AG04450 (cell line): ENCODE data around the gene FADS2. TPM values are rescaled to one million over a fixed set of nuclear protein-coding genes. Genes with fewer than 3 reads are reported as not detected.

ENCODE experiments used
- CTCF ChIA-PET: fragments of 300-600, 350-600 bp; formaldehyde crosslinking; extraction: SDS; loops from one replicate; lab custom pipeline; 2022; ENCODE audit warnings: antibody characterized with exemption, inconsistent platforms; lab: Charles Lee
- POLR2A ChIA-PET: fragments of 350-600 bp; formaldehyde crosslinking; extraction: SDS; loops from one replicate; lab custom pipeline; 2021; ENCODE audit warnings: antibody characterized with exemption, inconsistent platforms; lab: Yijun Ruan, JAX
- DNase-seq: peaks from one replicate; pipeline ENCODE4 v3.0.0-alpha.2; 2011; ENCODE audit warnings: low read depth, low spot score
- H3K27ac ChIP-seq: one replicate; pipeline ENCODE4 v1.5.1; 2012; ENCODE audit warnings: low read depth, low read length, control low read depth
- H3K27me3 ChIP-seq: one replicate; pipeline ENCODE4 v1.6.0; 2012; ENCODE audit warnings: low read length; ENCODE audit not compliant: control insufficient read depth, insufficient read depth
- H3K4me3 ChIP-seq: 2 replicates; pipeline ENCODE4 v1.5.1; 2011; ENCODE audit warnings: mild to moderate bottlenecking, low read depth, low read length, control low read depth
- H3K9me3 ChIP-seq: 2 replicates; pipeline ENCODE4 v1.5.1; 2012; ENCODE audit warnings: low read length; ENCODE audit not compliant: control insufficient read depth, insufficient read depth
- polyA plus RNA-seq: library from polyadenylated mRNA; depleted of rRNA; stranded (reverse); fragments of >200 nt; gene quantifications from 2 replicates; pipeline ENCODE4 v1.2.3, GENCODE V29; 2011
- TF ChIP-seq, protein P1 (sequence below): IDR thresholded peaks from 2 replicates; pipeline ENCODE4 v1.5.1; 2011; ENCODE audit warnings: low read depth, low read length, control low read depth, inconsistent platforms

The FADS2 gene
- polyA plus RNA-seq, 1 experiment = 183 TPM

DNA sequence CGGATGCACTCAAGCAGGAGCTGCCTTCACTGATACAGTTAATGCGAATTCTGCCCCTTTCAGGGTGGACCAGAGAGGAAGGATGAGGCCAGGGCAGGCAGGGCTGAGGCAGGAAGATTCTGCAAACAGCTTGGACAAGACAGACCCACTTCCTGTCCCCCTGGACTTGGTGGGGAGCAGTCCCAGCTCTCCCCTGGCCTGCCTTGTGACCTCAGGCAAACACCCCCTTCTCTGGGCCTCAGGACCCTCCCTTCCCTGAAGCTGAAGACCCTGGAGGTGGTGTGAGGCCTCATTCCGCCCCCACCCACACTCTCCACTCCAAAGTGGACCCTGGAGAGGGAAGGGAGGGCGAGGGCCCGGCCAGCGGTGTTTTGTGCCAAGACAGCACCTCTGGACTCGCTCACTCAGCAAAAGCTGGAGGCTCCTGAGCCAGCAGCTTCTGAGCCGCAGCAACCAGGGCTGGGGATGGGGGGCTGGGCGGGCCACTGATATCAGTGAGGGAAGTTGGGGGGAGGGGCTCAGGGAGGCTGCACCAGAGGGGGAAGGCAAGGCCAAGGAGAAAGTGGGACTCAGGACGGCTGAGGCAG is 80.7 kb downstream of the FADS2 start:
- H3K4me3 ChIP-seq = no peak overlapping the region
- DNase-seq = no peak
- TF ChIP-seq, protein P1, sequence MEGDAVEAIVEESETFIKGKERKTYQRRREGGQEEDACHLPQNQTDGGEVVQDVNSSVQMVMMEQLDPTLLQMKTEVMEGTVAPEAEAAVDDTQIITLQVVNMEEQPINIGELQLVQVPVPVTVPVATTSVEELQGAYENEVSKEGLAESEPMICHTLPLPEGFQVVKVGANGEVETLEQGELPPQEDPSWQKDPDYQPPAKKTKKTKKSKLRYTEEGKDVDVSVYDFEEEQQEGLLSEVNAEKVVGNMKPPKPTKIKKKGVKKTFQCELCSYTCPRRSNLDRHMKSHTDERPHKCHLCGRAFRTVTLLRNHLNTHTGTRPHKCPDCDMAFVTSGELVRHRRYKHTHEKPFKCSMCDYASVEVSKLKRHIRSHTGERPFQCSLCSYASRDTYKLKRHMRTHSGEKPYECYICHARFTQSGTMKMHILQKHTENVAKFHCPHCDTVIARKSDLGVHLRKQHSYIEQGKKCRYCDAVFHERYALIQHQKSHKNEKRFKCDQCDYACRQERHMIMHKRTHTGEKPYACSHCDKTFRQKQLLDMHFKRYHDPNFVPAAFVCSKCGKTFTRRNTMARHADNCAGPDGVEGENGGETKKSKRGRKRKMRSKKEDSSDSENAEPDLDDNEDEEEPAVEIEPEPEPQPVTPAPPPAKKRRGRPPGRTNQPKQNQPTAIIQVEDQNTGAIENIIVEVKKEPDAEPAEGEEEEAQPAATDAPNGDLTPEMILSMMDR = no peak
- H3K27ac ChIP-seq = no peak overlapping the region
- ChIA-PET POLR2A (no interaction called here), CTCF (interaction anchor here (0.7 to 4.4 kb wide), 5 partner anchors 10 to 199 kb away, joined by 3 to 61 read pairs (median 4); no protein-coding TSS in a partner anchor)
- no peaks in the 10 kb centered on the region; the same call in 1 of the 2 replicates for H3K9me3 ChIP-seq
- peaks cover 2% of the 10 kb centered on the region for H3K27me3 ChIP-seq

DNA sequence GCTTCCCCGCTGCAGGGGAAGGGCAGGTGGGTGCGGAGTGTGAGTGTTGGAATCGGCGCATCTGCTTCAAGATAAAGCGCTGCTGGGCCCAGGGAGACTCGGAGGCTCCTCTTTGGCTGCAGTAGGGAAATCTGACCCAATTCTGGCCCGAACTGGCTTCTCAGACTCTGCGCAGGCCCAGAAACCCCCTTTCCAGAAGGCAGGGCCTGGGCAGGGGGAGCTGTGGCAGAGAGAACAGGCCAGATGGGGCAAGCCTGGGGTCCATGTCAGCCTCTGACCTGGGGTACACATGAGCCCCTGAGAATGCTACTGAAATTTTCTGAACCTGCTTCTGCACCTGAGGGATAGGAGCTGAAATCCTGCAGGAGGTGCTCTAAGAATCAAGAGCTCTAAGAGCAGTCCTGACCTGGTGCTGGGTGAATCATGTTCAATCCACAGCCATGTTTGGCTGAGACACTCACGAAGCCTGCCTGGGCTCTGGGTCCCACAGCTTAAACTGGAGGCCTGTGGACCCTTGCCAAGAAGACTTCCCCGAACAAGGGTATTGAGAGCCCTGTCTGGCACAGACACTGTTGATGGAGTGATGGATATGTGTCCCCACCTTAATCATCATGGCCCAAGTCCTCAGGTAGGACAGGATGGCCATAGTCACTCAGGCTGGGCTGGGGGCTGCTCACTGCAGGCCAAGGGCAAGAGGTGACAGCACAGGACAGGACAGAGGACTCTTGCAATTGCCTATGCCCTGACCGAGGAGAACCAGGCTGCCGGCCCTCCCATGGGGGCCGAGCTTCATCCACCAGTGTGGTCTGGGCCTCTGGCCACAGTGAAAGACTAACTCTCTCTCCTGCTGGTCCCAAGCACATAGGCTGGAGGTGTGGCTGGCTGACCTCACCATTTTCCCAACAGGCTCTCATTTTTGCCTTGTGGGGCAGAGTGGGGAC is 82.4 kb downstream of the FADS2 start:
- TF ChIP-seq, protein P1 = no peak
- Histone ChIP-seq H3K27me3 (peaks cover 2% of the 10 kb centered on the region), H3K9me3 (no peaks in the 10 kb centered on the region), H3K4me3 (no peak overlapping the region), H3K27ac (no peak overlapping the region)
- ChIA-PET CTCF (interaction anchor here (0.9 to 4.4 kb wide), 3 partner anchors 12 to 171 kb away, joined by 3 to 61 read pairs (median 4); no protein-coding TSS in a partner anchor), POLR2A (no interaction called here)
- no peak for DNase-seq

DNA sequence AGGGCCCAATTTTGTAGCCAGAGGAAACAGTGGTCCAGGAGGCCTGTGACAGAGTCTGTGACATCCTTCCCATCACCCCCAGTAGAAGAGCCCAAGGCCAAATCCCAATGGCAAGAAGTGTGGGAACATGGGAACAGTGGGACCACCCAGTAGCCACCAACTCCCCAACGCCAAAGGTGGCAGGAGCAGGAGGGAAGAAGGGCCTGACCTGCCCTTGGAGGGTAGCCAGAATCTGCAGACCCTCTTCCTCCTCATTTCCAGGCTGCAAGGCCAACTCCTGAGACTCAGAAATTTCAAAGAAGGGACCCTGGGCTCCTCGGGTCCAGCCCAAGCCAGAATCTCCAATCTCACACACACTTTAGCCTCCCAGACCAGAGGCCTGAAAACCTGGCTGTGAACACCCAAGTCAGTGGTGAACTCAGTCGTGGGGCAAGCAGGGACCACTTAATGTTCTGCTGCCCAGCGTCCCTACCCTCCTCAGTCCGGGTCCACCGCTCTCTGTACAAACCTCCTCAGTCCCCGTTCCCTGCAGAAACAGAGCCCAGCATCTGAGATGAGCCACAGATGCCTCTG is 83.1 kb downstream of the FADS2 start:
- H3K27me3 ChIP-seq = peaks cover 3% of the 10 kb centered on the region
- ChIA-PET CTCF (interaction anchor here (1.4 to 4.4 kb wide), 2 partner anchors 13 to 170 kb away, joined by 3 to 61 read pairs; no protein-coding TSS in a partner anchor), POLR2A (no interaction called here)
- H3K27ac ChIP-seq = no peak overlapping the region
- no peak for DNase-seq
- no peaks in the 10 kb centered on the region for H3K9me3 ChIP-seq
- TF ChIP-seq, protein P1 = no peak
- no peak overlapping the region for H3K4me3 ChIP-seq

DNA sequence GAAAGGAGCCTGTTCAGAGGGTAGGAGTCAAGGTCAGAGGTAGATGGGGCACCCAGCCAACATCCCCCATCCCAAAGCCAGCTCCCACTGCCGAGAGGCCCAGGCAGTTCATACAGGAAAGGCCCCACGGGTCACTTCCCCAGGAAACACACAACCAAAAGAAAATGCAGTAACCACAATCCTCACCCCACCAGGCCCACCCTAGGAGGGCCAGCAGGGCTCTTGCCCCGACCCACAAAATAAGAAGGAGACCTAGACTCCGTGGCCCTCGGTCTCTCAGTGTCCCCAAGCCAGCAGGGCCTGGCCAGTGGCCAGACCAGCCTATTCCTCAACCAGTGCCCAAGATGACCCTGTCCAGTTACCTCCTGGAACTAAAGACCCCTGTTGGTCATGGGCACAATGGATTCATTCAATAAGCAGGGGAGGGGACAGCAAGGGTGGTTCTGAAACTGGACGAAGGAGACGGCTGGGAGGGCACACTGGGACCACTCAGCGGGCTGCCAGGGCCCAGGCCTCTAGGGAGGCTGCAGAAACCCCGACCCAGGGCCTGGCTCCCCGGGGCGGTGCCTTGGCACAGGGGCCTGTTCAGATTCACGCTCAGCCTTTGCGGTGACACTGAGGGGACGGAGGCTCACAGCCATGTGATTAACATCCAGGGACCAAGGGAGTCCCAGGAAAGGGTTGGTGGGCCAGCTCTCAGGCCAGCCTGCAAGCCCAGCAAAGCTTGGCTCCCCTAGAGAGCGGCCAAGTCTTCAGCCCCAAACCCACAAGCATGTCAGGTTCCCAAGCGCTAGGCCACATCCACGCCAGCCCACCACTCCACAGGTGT is 83.8 kb downstream of the FADS2 start:
- H3K27me3 ChIP-seq = peaks cover 9% of the 10 kb centered on the region
- H3K4me3 ChIP-seq = no peak overlapping the region
- ChIA-PET CTCF (interaction anchor here (1.3 kb wide), 1 partner anchor 36 kb away, joined by 4 read pairs; no protein-coding TSS in a partner anchor), POLR2A (no interaction called here)
- no peaks in the 10 kb centered on the region for H3K9me3 ChIP-seq
- H3K27ac ChIP-seq = no peak overlapping the region
- no peak for DNase-seq
- TF ChIP-seq, protein P1 = no peak
